OCI-LY3 (cell line): Measurements from ENCODE around the gene ZYG11B.

Experiments
- H2AFZ ChIP-seq: fragments of 200-600, 300-600 bp; shearing (Covaris generic); 2 replicates; pipeline ENCODE4 v1.6.0; 2014; ENCODE audit warnings: antibody characterized with exemption, low read depth, low read length
- H3K27ac ChIP-seq: fragments of 200-600, 300-600 bp; sonication (generic); 2 replicates; pipeline ENCODE4 v1.5.1; 2014; ENCODE audit warnings: mild to moderate bottlenecking, low read length, moderate library complexity, mixed read lengths
- H3K27me3 ChIP-seq: fragments of 200-600, 300-600 bp; sonication (generic); 2 replicates; pipeline ENCODE4 v1.6.1; 2014; ENCODE audit warnings: low read depth, low read length, mixed read lengths
- H3K36me3 ChIP-seq: fragments of 200-600, 300-600 bp; sonication (generic); replicated peaks from 2 replicates; pipeline ENCODE3; 2014; ENCODE audit warnings: low read depth, low read length, mixed read lengths
- H3K4me1 ChIP-seq: fragments of 300-600, 200-600 bp; sonication (generic); 2 replicates; pipeline ENCODE4 v1.6.1; 2014; ENCODE audit warnings: low read length, mixed read lengths
- H3K4me2 ChIP-seq: fragments of 200-600, 300-600 bp; sonication (generic); 2 replicates; pipeline ENCODE4 v1.6.1; 2014; ENCODE audit warnings: low read length, mixed read lengths
- H3K4me3 ChIP-seq: fragments of 300-600, 200-600 bp; sonication (generic); 2 replicates; pipeline ENCODE4 v1.5.1; 2014; ENCODE audit warnings: antibody characterized with exemption, mild to moderate bottlenecking, low read length, moderate library complexity
- H3K79me2 ChIP-seq: fragments of 300-600, 200-600 bp; shearing (Covaris generic); 2 replicates; pipeline ENCODE4 v1.6.1; 2014; ENCODE audit warnings: mild to moderate bottlenecking, low read length, mixed read lengths
- H3K9ac ChIP-seq: fragments of 300-600, 200-600 bp; shearing (Covaris generic); 2 replicates; pipeline ENCODE4 v1.6.0; 2014; ENCODE audit warnings: mild to moderate bottlenecking, low read length, moderate library complexity
- H3K9me3 ChIP-seq: fragments of 200-600, 300-600 bp; shearing (Covaris generic); 2 replicates; pipeline ENCODE4 v1.6.1; 2014; ENCODE audit warnings: low read length, mixed read lengths; ENCODE audit not compliant: insufficient read depth
- H4K20me1 ChIP-seq: fragments of 200-600, 300-600 bp; sonication (generic); 2 replicates; pipeline ENCODE4 v1.6.1; 2016; ENCODE audit warnings: low read length, mixed read lengths; ENCODE audit not compliant: insufficient read depth
- EZH2phosphoT487 ChIP-seq: fragments of 200-600 bp; shearing (Covaris generic); IDR thresholded peaks from 2 replicates; pipeline ENCODE4 v1.6.1; 2018; ENCODE audit warnings: antibody characterized with exemption, mixed run types, low read depth
- TF ChIP-seq, protein P1 (sequence below): fragments of 200-600, 300-600 bp; sonication (generic); IDR thresholded peaks from 2 replicates; pipeline ENCODE4 v1.5.1; 2014; ENCODE audit warnings: antibody characterized with exemption, low read length, low read depth

ZYG11B gene

DNA sequence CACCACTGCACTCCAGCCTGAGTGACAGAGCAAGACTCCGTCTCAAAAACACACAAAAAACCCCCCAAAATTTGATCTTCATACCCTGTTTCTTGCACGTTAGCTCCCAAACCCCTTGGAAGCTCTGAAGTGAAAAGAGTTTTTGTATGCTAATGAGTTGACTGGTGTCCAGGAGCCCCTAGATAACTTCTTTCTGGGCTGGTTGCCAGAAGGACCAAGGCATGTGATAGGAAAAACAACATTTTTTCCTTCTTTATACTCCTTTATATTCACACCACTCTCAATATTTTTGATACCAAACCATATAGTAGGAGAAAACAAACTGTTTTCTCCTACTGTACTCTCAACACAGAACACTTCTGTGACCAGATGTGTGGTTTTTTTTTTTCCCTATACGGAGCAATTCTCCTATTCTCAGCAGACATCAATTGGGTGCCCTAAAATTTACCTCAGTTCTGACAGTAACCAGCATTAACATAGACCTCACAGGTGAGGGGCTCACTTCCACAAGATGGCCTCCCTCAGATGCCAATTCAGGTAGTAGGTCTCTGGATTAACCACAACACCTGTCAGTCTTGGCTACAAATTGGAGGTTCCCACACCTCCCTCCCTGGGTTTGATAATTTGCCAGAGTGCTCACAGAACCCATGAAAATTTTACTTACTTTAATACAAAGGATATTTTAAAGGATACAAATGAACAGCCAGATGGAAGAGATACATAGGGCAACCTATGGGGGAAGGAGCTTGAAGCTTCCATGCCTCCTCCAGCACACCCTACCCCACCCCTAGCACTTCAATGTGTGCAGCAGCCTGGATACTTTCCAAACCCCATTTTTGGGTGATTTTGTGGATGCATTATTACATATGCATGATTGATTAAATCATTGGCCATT, 25.6 kb downstream of the ZYG11B start:
- H3K79me2 ChIP-seq: no peaks in the 10 kb centered on the region
- TF ChIP-seq, protein P1, sequence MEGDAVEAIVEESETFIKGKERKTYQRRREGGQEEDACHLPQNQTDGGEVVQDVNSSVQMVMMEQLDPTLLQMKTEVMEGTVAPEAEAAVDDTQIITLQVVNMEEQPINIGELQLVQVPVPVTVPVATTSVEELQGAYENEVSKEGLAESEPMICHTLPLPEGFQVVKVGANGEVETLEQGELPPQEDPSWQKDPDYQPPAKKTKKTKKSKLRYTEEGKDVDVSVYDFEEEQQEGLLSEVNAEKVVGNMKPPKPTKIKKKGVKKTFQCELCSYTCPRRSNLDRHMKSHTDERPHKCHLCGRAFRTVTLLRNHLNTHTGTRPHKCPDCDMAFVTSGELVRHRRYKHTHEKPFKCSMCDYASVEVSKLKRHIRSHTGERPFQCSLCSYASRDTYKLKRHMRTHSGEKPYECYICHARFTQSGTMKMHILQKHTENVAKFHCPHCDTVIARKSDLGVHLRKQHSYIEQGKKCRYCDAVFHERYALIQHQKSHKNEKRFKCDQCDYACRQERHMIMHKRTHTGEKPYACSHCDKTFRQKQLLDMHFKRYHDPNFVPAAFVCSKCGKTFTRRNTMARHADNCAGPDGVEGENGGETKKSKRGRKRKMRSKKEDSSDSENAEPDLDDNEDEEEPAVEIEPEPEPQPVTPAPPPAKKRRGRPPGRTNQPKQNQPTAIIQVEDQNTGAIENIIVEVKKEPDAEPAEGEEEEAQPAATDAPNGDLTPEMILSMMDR: no peak
- no peak for TF ChIP-seq EZH2phosphoT487

DNA sequence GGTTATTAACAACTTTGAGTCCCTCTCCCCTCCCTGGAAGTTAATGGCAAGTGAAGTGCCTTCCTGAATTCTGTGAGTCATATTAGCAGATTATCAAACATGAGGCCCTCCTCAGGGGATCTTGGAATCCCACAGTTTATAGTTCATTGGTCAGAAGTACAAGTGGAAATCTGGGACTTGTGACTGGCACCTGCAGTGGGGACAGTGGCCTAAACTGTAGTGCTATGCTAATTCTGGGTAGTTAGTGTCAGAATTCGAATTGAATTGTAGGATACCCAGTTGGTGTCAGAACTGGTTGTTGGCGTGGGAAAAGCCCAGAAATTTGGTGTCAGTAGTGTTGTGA, 26.2 kb downstream of the ZYG11B start:
- no peaks in the 10 kb centered on the region for H3K79me2 ChIP-seq
- no peak overlapping the region for H3K9ac ChIP-seq
- no peak overlapping the region for H2AFZ ChIP-seq
- H3K4me3 ChIP-seq: no peak overlapping the region
- no peaks in the 10 kb centered on the region for H3K36me3 ChIP-seq
- H3K4me2 ChIP-seq: no peak overlapping the region
- no peaks in the 10 kb centered on the region for H3K9me3 ChIP-seq
- H3K27ac ChIP-seq: no peak overlapping the region
- no peaks in the 10 kb centered on the region for H3K27me3 ChIP-seq
- no peaks in the 10 kb centered on the region for H3K4me1 ChIP-seq
- TF ChIP-seq EZH2phosphoT487: no peak
- TF ChIP-seq, protein P1: no peak
- H4K20me1 ChIP-seq: no peaks in the 10 kb centered on the region

More for the DNA sequence above, 25.6 kb downstream of the ZYG11B start:
- no peak overlapping the region for H3K4me3 ChIP-seq
- no peak overlapping the region for H3K27ac ChIP-seq
- H3K9ac ChIP-seq: no peak overlapping the region
- H3K36me3 ChIP-seq: no peaks in the 10 kb centered on the region
- no peaks in the 10 kb centered on the region for H3K4me1 ChIP-seq
- H2AFZ ChIP-seq: no peak overlapping the region
- no peak overlapping the region for H3K4me2 ChIP-seq
- no peaks in the 10 kb centered on the region for H3K9me3 ChIP-seq
- no peaks in the 10 kb centered on the region for H4K20me1 ChIP-seq
- no peaks in the 10 kb centered on the region for H3K27me3 ChIP-seq

- Histone ChIP-seq H3K36me3 (no peaks in the 10 kb centered on the region), H3K9ac (no peak overlapping the region), H4K20me1 (no peaks in the 10 kb centered on the region), H3K9me3 (no peaks in the 10 kb centered on the region), H3K79me2 (no peaks in the 10 kb centered on the region), H3K27me3 (no peaks in the 10 kb centered on the region), H3K27ac (no peak overlapping the region), H3K4me2 (no peak overlapping the region), H3K4me1 (no peaks in the 10 kb centered on the region), H2AFZ (no peak overlapping the region), H3K4me3 (no peak overlapping the region)
- no peak for TF ChIP-seq EZH2phosphoT487
- TF ChIP-seq, protein P1: no peak
These were observed 26.9 kb downstream of the ZYG11B start for GRCh38 chr1:52753169-52753568.

- H3K27ac ChIP-seq: no peak overlapping the region
- no peaks in the 10 kb centered on the region for H3K9me3 ChIP-seq
- no peak overlapping the region for H3K9ac ChIP-seq
- no peaks in the 10 kb centered on the region for H4K20me1 ChIP-seq
- H3K36me3 ChIP-seq: no peaks in the 10 kb centered on the region
- no peaks in the 10 kb centered on the region for H3K4me1 ChIP-seq
- H3K79me2 ChIP-seq: no peaks in the 10 kb centered on the region
- no peak overlapping the region for H3K4me2 ChIP-seq
- TF ChIP-seq EZH2phosphoT487: no peak
- TF ChIP-seq, protein P1: no peak
- no peak overlapping the region for H2AFZ ChIP-seq
- no peaks in the 10 kb centered on the region for H3K27me3 ChIP-seq
- no peak overlapping the region for H3K4me3 ChIP-seq
These were observed 29.8 kb downstream of the ZYG11B start for GRCh38 chr1:52756020-52756419.
